HG03432 (cell line): Measurements from ENCODE around the gene SH3BP4.

Experiments used
- ATAC-seq: cut with Tn5 transposase; IDR thresholded peaks from one replicate; pipeline ENCODE4 v1.9.1; 2021; ENCODE audit warnings: mild to moderate bottlenecking, moderate library complexity; ENCODE audit not compliant: unreplicated experiment

The SH3BP4 gene

GRCh38 chr2:235032949-235033348 is 81.1 kb downstream of the SH3BP4 start:
- ATAC-seq = no peak

GRCh38 chr2:235034265-235035118 is 82.7 kb downstream of the SH3BP4 start:
- no peak for ATAC-seq

- ATAC-seq = no peak
These were observed 85.9 kb downstream of the SH3BP4 start for GRCh38 chr2:235037604-235038166.

GRCh38 chr2:235041221-235041917 is 89.6 kb downstream of the SH3BP4 start:
- ATAC-seq = no peak

GRCh38 chr2:235041918-235042575 is 90.2 kb downstream of the SH3BP4 start:
- no peak for ATAC-seq

- no peak for ATAC-seq
These were observed 91.0 kb downstream of the SH3BP4 start for GRCh38 chr2:235042576-235043515.

GRCh38 chr2:235043762-235044500 is 92.1 kb downstream of the SH3BP4 start:
- no peak for ATAC-seq

GRCh38 chr2:235044501-235045271 is 92.9 kb downstream of the SH3BP4 start:
- no peak for ATAC-seq

- ATAC-seq = peak; percentile 72
These were observed 93.6 kb downstream of the SH3BP4 start for GRCh38 chr2:235045336-235045972.

- ATAC-seq = no peak
These were observed 94.1 kb downstream of the SH3BP4 start for GRCh38 chr2:235045973-235046343.

- ATAC-seq = no peak
These were observed 94.8 kb downstream of the SH3BP4 start for GRCh38 chr2:235046589-235046988.

GRCh38 chr2:235047171-235048160 is 95.6 kb downstream of the SH3BP4 start:
- ATAC-seq = no peak

- ATAC-seq = no peak
These were observed 96.7 kb downstream of the SH3BP4 start for GRCh38 chr2:235048549-235048948.

GRCh38 chr2:235049069-235049468 is 97.3 kb downstream of the SH3BP4 start:
- ATAC-seq = no peak

GRCh38 chr2:235049719-235050118 is 97.9 kb downstream of the SH3BP4 start:
- no peak for ATAC-seq

- no peak for ATAC-seq
These were observed 99.1 kb downstream of the SH3BP4 start for GRCh38 chr2:235050980-235051351.
